Vagina (tissue), 2 donors: ENCODE results near the gene UTS2.

Experiments
- POLR2A ChIP-seq, 2 donors: fragments of 450-650 bp; IDR thresholded peaks; one replicate each; pipeline ENCODE4 v1.6.1; 2017; ENCODE audit warnings: antibody characterized with exemption in 2 of 2, mild to moderate bottlenecking in 2 of 2, moderate library complexity in 2 of 2
- POLR2AphosphoS5 ChIP-seq, 2 donors: sonication (generic); formaldehyde crosslinking; IDR thresholded peaks; one replicate each; pipeline ENCODE4 v1.9.0; 2017; ENCODE audit warnings: antibody characterized with exemption in 2 of 2, mild to moderate bottlenecking in 2 of 2, low read depth in 1 of 2; ENCODE audit not compliant: insufficient read depth in 1 of 2
- TF ChIP-seq, protein P1 (sequence below), 3 experiments: fragments of 450-650 bp in 2 of 3; fragments of 200-600 bp in 1 of 3; sonication (generic) in 1 of 3; IDR thresholded peaks; one replicate each; pipeline ENCODE4 v1.5.1; 2017 to 2019; ENCODE audit warnings: antibody characterized with exemption in 3 of 3, mild to moderate bottlenecking in 2 of 3, moderate library complexity in 2 of 3

DNA sequence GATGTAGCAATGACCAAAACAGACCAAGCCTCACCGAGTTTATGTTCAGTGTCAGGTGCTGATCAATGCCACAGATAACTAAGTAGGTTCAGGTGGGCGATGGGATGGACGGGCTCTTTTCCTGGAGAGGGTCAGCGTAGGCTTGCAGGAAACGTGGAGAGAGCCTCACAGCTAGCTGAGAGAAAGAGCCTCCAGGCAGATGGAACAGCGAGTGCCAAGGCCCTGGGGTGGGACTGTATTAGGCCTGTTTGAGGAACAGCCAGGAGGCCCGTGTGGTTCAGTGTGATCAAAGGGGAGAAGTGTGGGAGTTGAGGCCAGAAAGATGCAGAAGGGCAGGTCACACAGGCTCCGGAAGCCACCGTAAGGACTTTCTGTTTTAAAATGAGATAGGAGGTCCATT, 7.3 kb upstream of the UTS2 start:
- TF ChIP-seq, protein P1, sequence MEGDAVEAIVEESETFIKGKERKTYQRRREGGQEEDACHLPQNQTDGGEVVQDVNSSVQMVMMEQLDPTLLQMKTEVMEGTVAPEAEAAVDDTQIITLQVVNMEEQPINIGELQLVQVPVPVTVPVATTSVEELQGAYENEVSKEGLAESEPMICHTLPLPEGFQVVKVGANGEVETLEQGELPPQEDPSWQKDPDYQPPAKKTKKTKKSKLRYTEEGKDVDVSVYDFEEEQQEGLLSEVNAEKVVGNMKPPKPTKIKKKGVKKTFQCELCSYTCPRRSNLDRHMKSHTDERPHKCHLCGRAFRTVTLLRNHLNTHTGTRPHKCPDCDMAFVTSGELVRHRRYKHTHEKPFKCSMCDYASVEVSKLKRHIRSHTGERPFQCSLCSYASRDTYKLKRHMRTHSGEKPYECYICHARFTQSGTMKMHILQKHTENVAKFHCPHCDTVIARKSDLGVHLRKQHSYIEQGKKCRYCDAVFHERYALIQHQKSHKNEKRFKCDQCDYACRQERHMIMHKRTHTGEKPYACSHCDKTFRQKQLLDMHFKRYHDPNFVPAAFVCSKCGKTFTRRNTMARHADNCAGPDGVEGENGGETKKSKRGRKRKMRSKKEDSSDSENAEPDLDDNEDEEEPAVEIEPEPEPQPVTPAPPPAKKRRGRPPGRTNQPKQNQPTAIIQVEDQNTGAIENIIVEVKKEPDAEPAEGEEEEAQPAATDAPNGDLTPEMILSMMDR (IDR thresholded peaks at IDR 0.05) = no peak
- TF ChIP-seq POLR2AphosphoS5 (IDR thresholded peaks at IDR 0.05; ENCODE audit: insufficient read depth in 1 of 2, low read depth in 1 of 2) (no peak), POLR2A (IDR thresholded peaks at IDR 0.05) (no peak)
